Measurements from ENCODE around the gene PAWR. TPM values are rescaled to one million over a fixed set of nuclear protein-coding genes. Genes with fewer than 3 reads are reported as not detected.
"Not testable (repeated sequence)": the region's sequence is repeated elsewhere in the genome, so short reads cannot be mapped to it uniquely, and the experiment has no call there.

The PAWR gene
- total RNA-seq, 1 experiment from 2014 or later = 83.2 TPM

DNA sequence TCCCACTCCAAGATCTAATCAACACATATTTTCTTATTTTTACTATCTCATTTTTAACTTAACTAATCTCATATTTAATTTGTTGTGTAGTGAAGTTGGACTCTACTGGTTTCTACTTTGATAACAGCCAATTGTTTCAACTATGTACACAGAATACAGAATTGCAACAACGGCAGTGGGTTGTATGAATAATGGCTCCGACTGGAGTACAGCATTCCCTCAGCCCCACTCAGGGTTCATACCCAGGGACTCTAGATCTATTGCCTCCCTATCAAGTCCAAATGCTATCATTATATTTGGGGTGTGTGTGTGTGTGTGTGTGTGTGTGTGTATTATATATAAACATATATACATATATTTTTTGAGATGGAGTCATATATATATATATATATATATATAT, 52.3 kb downstream of the PAWR start:
- no peaks in the 10 kb centered on the region for H3K27me3 ChIP-seq (ENCODE audit: low read length)
- H3K9me3 ChIP-seq (ENCODE audit: low read length) = no peaks in the 10 kb centered on the region
- H2AFZ ChIP-seq (ENCODE audit: low read length) = no peak overlapping the region
- no peaks in the 10 kb centered on the region for H3K36me3 ChIP-seq (ENCODE audit: insufficient read depth, low read length)
- no peaks in the 10 kb centered on the region for H3K9me2 ChIP-seq (replicated peaks; ENCODE audit: insufficient read depth, low read length)
- no peak overlapping the region for H3K9ac ChIP-seq (ENCODE audit: low read length)
- H3K4me3 ChIP-seq (ENCODE audit: low read length) = no peak overlapping the region
- H3K4me2 ChIP-seq (ENCODE audit: low read depth, low read length, poor library complexity, severe bottlenecking) = no peak overlapping the region
- H3K79me2 ChIP-seq (ENCODE audit: low read length) = peaks cover 97% of the 10 kb centered on the region
- H3K4me1 ChIP-seq (ENCODE audit: low read length) = peaks cover 6% of the 10 kb centered on the region
- no peak overlapping the region for H3K27ac ChIP-seq (ENCODE audit: low read length)
- no peak for DNase-seq
- no peaks in the 10 kb centered on the region for H4K20me1 ChIP-seq (ENCODE audit: insufficient read depth, low read depth, low read length)

- no peaks in the 10 kb centered on the region for H3K9me2 ChIP-seq (replicated peaks; ENCODE audit: insufficient read depth, low read length)
- no peak overlapping the region for H3K4me2 ChIP-seq (ENCODE audit: low read depth, low read length, poor library complexity, severe bottlenecking)
- no peak overlapping the region for H3K9ac ChIP-seq (ENCODE audit: low read length)
- H3K79me2 ChIP-seq (ENCODE audit: low read length) = peaks cover 96% of the 10 kb centered on the region
- no peak for DNase-seq
- no peaks in the 10 kb centered on the region for H3K27me3 ChIP-seq (ENCODE audit: low read length)
- no peaks in the 10 kb centered on the region for H4K20me1 ChIP-seq (ENCODE audit: insufficient read depth, low read depth, low read length)
- no peaks in the 10 kb centered on the region; the same call in 1 of the 2 replicates for H3K4me1 ChIP-seq (ENCODE audit: low read length)
- no peak overlapping the region for H2AFZ ChIP-seq (ENCODE audit: low read length)
- H3K27ac ChIP-seq (ENCODE audit: low read length) = no peak overlapping the region
- peaks cover 9% of the 10 kb centered on the region; the same call in 1 of the 2 replicates for H3K36me3 ChIP-seq (ENCODE audit: insufficient read depth, low read length)
- H3K9me3 ChIP-seq (ENCODE audit: low read length) = no peaks in the 10 kb centered on the region
- H3K4me3 ChIP-seq (ENCODE audit: low read length) = no peak overlapping the region
Observed at GRCh38 chr12:79637093-79637492, 53.7 kb downstream of the PAWR start.

- H2AFZ ChIP-seq (ENCODE audit: low read length) = no peak overlapping the region
- H3K9me2 ChIP-seq (replicated peaks; ENCODE audit: insufficient read depth, low read length) = no peaks in the 10 kb centered on the region
- H4K20me1 ChIP-seq (ENCODE audit: insufficient read depth, low read depth, low read length) = no peaks in the 10 kb centered on the region
- H3K4me3 ChIP-seq (ENCODE audit: low read length) = no peak overlapping the region
- H3K27me3 ChIP-seq (ENCODE audit: low read length) = no peaks in the 10 kb centered on the region
- no peak for DNase-seq
- no peaks in the 10 kb centered on the region for H3K9me3 ChIP-seq (ENCODE audit: low read length)
- H3K4me2 ChIP-seq (ENCODE audit: low read depth, low read length, poor library complexity, severe bottlenecking) = no peak overlapping the region
- no peak overlapping the region for H3K9ac ChIP-seq (ENCODE audit: low read length)
- H3K4me1 ChIP-seq (ENCODE audit: low read length) = no peaks in the 10 kb centered on the region; the same call in 1 of the 2 replicates
- H3K27ac ChIP-seq (ENCODE audit: low read length) = no peak overlapping the region
- H3K36me3 ChIP-seq (ENCODE audit: insufficient read depth, low read length) = peaks cover 9% of the 10 kb centered on the region; the same call in 1 of the 2 replicates
- H3K79me2 ChIP-seq (ENCODE audit: low read length) = peaks cover 96% of the 10 kb centered on the region
Observed at GRCh38 chr12:79635676-79636075, 55.1 kb downstream of the PAWR start.

GRCh38 chr12:79634957-79635471, 55.8 kb downstream of the PAWR start:
- no peaks in the 10 kb centered on the region for H3K27me3 ChIP-seq (ENCODE audit: low read length)
- H3K9me3 ChIP-seq (ENCODE audit: low read length) = no peaks in the 10 kb centered on the region
- peaks cover 95% of the 10 kb centered on the region for H3K79me2 ChIP-seq (ENCODE audit: low read length)
- H4K20me1 ChIP-seq (ENCODE audit: insufficient read depth, low read depth, low read length) = no peaks in the 10 kb centered on the region
- H3K27ac ChIP-seq (ENCODE audit: low read length) = no peak overlapping the region
- peaks cover 9% of the 10 kb centered on the region; the same call in 1 of the 2 replicates for H3K36me3 ChIP-seq (ENCODE audit: insufficient read depth, low read length)
- H3K4me3 ChIP-seq (ENCODE audit: low read length) = no peak overlapping the region
- no peaks in the 10 kb centered on the region; the same call in 1 of the 2 replicates for H3K4me1 ChIP-seq (ENCODE audit: low read length)
- H3K4me2 ChIP-seq (ENCODE audit: low read depth, low read length, poor library complexity, severe bottlenecking) = no peak overlapping the region
- H3K9me2 ChIP-seq (replicated peaks; ENCODE audit: insufficient read depth, low read length) = no peaks in the 10 kb centered on the region
- no peak overlapping the region for H2AFZ ChIP-seq (ENCODE audit: low read length)
- H3K9ac ChIP-seq (ENCODE audit: low read length) = no peak overlapping the region
- DNase-seq = no peak

DNA sequence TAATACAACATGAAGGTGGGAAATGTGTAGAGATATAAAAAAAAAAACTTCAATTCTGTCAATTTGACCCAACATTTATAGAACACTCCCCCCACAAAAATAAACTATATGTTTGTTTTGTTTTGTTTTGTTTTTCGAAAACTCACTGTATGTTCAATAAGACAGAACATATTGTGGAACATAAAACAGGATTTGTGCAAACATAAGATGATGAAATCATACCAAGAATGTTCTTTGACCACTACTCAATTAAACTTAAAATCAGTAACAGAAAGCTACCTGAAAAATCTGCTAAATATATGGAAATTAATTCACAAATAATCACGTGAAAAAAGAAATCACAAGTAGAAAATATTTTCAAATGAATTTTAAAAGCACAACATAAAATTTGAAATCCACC, 61.2 kb downstream of the PAWR start:
- no peak overlapping the region for H3K27ac ChIP-seq (ENCODE audit: low read length)
- no peak overlapping the region for H2AFZ ChIP-seq (ENCODE audit: low read length)
- H3K4me3 ChIP-seq (ENCODE audit: low read length) = no peak overlapping the region
- peaks cover 76% of the 10 kb centered on the region for H3K79me2 ChIP-seq (ENCODE audit: low read length)
- H3K4me2 ChIP-seq (ENCODE audit: low read depth, low read length, poor library complexity, severe bottlenecking) = no peak overlapping the region
- no peaks in the 10 kb centered on the region for H4K20me1 ChIP-seq (ENCODE audit: insufficient read depth, low read depth, low read length)
- H3K9ac ChIP-seq (ENCODE audit: low read length) = no peak overlapping the region
- H3K9me2 ChIP-seq (replicated peaks; ENCODE audit: insufficient read depth, low read length) = no peaks in the 10 kb centered on the region
- H3K36me3 ChIP-seq (ENCODE audit: insufficient read depth, low read length) = peaks cover 14% of the 10 kb centered on the region
- H3K27me3 ChIP-seq (ENCODE audit: low read length) = no peaks in the 10 kb centered on the region
- H3K4me1 ChIP-seq (ENCODE audit: low read length) = no peaks in the 10 kb centered on the region; the same call in 1 of the 2 replicates
- H3K9me3 ChIP-seq (ENCODE audit: low read length) = 0 out of 2 replicates have a peak, but pooled peaks cover 3% of the 10 kb centered on the region
- no peak for DNase-seq

- H3K79me2 ChIP-seq (ENCODE audit: low read length) = peaks cover 76% of the 10 kb centered on the region
- H3K27me3 ChIP-seq (ENCODE audit: low read length) = not testable (repeated sequence)
Observed at GRCh38 chr12:79626735-79627134, 64.0 kb downstream of the PAWR start.

GRCh38 chr12:79624378-79624777, 66.4 kb downstream of the PAWR start:
- Histone ChIP-seq H3K4me2 (ENCODE audit: low read depth, low read length, poor library complexity, severe bottlenecking) (no peak overlapping the region), H2AFZ (ENCODE audit: low read length) (no peak overlapping the region), H3K4me1 (ENCODE audit: low read length) (no peaks in the 10 kb centered on the region), H3K9ac (ENCODE audit: low read length) (no peak overlapping the region), H3K9me3 (ENCODE audit: low read length) (0 out of 2 replicates have a peak, but pooled peaks cover 1% of the 10 kb centered on the region), H4K20me1 (ENCODE audit: insufficient read depth, low read depth, low read length) (no peaks in the 10 kb centered on the region), H3K4me3 (ENCODE audit: low read length) (no peak overlapping the region), H3K27me3 (ENCODE audit: low read length) (no peaks in the 10 kb centered on the region), H3K27ac (ENCODE audit: low read length) (no peak overlapping the region), H3K9me2 (replicated peaks; ENCODE audit: insufficient read depth, low read length) (no peaks in the 10 kb centered on the region), H3K79me2 (ENCODE audit: low read length) (peaks cover 77% of the 10 kb centered on the region), H3K36me3 (ENCODE audit: insufficient read depth, low read length) (peaks cover 21% of the 10 kb centered on the region)
- DNase-seq = no peak

More at GRCh38 chr12:79626735-79627134, 64.0 kb downstream of the PAWR start:
- not testable (repeated sequence) for H3K9me3 ChIP-seq (ENCODE audit: low read length); H3K36me3 ChIP-seq (ENCODE audit: insufficient read depth, low read length); H3K9ac ChIP-seq (ENCODE audit: low read length); DNase-seq; H2AFZ ChIP-seq (ENCODE audit: low read length); H3K4me1 ChIP-seq (ENCODE audit: low read length); H3K9me2 ChIP-seq (replicated peaks; ENCODE audit: insufficient read depth, low read length); H4K20me1 ChIP-seq (ENCODE audit: insufficient read depth, low read depth, low read length); H3K27ac ChIP-seq (ENCODE audit: low read length); H3K4me3 ChIP-seq (ENCODE audit: low read length); H3K4me2 ChIP-seq (ENCODE audit: low read depth, low read length, poor library complexity, severe bottlenecking)

DNA sequence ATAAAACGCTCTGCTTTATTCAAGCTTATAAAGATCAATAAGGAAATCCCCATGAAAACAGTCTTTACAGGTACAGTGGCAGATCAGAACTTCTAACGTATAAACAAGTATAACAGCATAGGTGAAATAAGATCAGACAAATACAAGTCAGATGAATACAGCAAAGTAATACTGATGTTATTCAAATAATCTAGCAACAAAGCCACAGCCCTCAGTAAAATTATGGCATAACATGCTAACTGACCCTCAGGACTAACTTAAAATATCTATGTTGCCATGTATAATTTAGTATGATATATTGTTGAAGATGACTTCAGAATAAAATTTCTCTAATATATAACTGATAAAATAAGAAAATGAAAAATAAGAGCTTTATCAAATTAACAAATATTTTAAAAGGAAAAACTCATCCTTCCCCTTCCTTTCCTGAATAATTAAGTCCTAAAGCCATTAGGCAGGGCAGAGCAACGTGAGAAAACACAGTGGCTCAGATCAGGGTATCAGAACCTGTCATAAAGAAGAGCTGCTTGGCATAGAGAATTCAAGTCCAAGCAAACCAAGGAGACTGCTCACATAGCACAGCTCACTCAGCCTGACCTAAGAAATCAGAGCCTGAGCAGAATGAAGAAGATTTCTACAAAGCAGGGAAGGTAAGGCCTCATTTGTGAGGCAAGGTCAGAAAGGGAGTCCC, 70.7 kb downstream of the PAWR start:
- Histone ChIP-seq H3K27me3 (ENCODE audit: low read length) (no peaks in the 10 kb centered on the region), H2AFZ (ENCODE audit: low read length) (no peak overlapping the region), H3K4me3 (ENCODE audit: low read length) (no peak overlapping the region), H3K4me1 (ENCODE audit: low read length) (peaks cover 38% of the 10 kb centered on the region), H4K20me1 (ENCODE audit: insufficient read depth, low read depth, low read length) (no peaks in the 10 kb centered on the region), H3K79me2 (ENCODE audit: low read length) (peaks cover 97% of the 10 kb centered on the region), H3K9ac (ENCODE audit: low read length) (no peak overlapping the region), H3K9me2 (replicated peaks; ENCODE audit: insufficient read depth, low read length) (no peaks in the 10 kb centered on the region), H3K36me3 (ENCODE audit: insufficient read depth, low read length) (peaks cover 20% of the 10 kb centered on the region), H3K27ac (ENCODE audit: low read length) (no peak overlapping the region), H3K4me2 (ENCODE audit: low read depth, low read length, poor library complexity, severe bottlenecking) (no peak overlapping the region), H3K9me3 (ENCODE audit: low read length) (no peaks in the 10 kb centered on the region)
- DNase-seq = no peak

Data from Karpas-422 (cell line).